HEK293T (cell line): ENCODE results near the gene DOCK3.

Experiments used
- CTCF ChIA-PET: fragments of 350-600 bp; formaldehyde crosslinking; extraction: SDS; loops from one replicate; lab custom pipeline; 2021; ENCODE audit warnings: antibody characterized with exemption, inconsistent platforms; lab: Yijun Ruan, JAX
- POLR2A ChIA-PET: fragments of 350-600 bp; formaldehyde crosslinking; extraction: SDS; loops from one replicate; lab custom pipeline; 2020; ENCODE audit warnings: antibody characterized with exemption, inconsistent platforms; lab: Yijun Ruan, JAX
- DNase-seq: peaks from one replicate; pipeline ENCODE4 v3.0.0; 2012; ENCODE audit warnings: mixed read lengths; ENCODE audit errors: extremely low spot score
- ARNT ChIP-seq: fragments of 450-650 bp; IDR thresholded peaks from 2 replicates; pipeline ENCODE4 v1.6.1; 2017; ENCODE audit warnings: mild to moderate bottlenecking
- BHLHE40 ChIP-seq: fragments of 450-650 bp; IDR thresholded peaks from 2 replicates; pipeline ENCODE4 v1.6.1; 2016; ENCODE audit warnings: mild to moderate bottlenecking, moderate library complexity, borderline replicate concordance
- CTBP1 ChIP-seq: fragments of 450-650 bp; IDR thresholded peaks from 2 replicates; pipeline ENCODE4 v1.6.1; 2016; ENCODE audit warnings: borderline replicate concordance
- ELF4 ChIP-seq: fragments of 450-650 bp; IDR thresholded peaks from 2 replicates; pipeline ENCODE4 v1.6.1; 2017; ENCODE audit warnings: antibody characterized with exemption
- FOXA1 ChIP-seq: fragments of 450-650 bp; IDR thresholded peaks from 2 replicates; pipeline ENCODE4 v1.6.1; 2016; ENCODE audit warnings: mild to moderate bottlenecking
- FOXK2 ChIP-seq: fragments of 450-650 bp; IDR thresholded peaks from 2 replicates; pipeline ENCODE4 v1.6.1; 2016; ENCODE audit warnings: mild to moderate bottlenecking
- FOXM1 ChIP-seq: fragments of 450-650 bp; IDR thresholded peaks from 2 replicates; pipeline ENCODE4 v1.6.1; 2017; ENCODE audit warnings: mild to moderate bottlenecking, borderline replicate concordance
- HDGF ChIP-seq: fragments of 450-650 bp; IDR thresholded peaks from 2 replicates; pipeline ENCODE4 v1.6.1; 2017; ENCODE audit warnings: antibody characterized with exemption, borderline replicate concordance
- L3MBTL2 ChIP-seq: fragments of 450-650 bp; conservative IDR thresholded peaks from 2 replicates; pipeline ENCODE4 v1.6.1; 2016; ENCODE audit warnings: mild to moderate bottlenecking
- LEF1 ChIP-seq: fragments of 450-650 bp; IDR thresholded peaks from 2 replicates; pipeline ENCODE4 v1.6.1; 2017; ENCODE audit warnings: mild to moderate bottlenecking, borderline replicate concordance
- NFRKB ChIP-seq: fragments of 450-650 bp; IDR thresholded peaks from 2 replicates; pipeline ENCODE4 v1.6.1; 2016; ENCODE audit warnings: mild to moderate bottlenecking, moderate library complexity
- SP1 ChIP-seq: fragments of 450-650 bp; IDR thresholded peaks from 2 replicates; pipeline ENCODE4 v1.6.1; 2017
- SUZ12 ChIP-seq: fragments of 450-650 bp; IDR thresholded peaks from 2 replicates; pipeline ENCODE4 v1.6.1; 2016; ENCODE audit warnings: mild to moderate bottlenecking
- TARDBP ChIP-seq: fragments of 450-650 bp; IDR thresholded peaks from 2 replicates; pipeline ENCODE4 v1.6.1; 2016
- ZNF384 ChIP-seq: fragments of 450-650 bp; IDR thresholded peaks from 2 replicates; pipeline ENCODE4 v1.6.1; 2016
- TF ChIP-seq, protein P1 (sequence below): fragments of 450-650 bp; IDR thresholded peaks from 2 replicates; pipeline ENCODE4 v1.6.1; 2016

The DOCK3 gene

DNA sequence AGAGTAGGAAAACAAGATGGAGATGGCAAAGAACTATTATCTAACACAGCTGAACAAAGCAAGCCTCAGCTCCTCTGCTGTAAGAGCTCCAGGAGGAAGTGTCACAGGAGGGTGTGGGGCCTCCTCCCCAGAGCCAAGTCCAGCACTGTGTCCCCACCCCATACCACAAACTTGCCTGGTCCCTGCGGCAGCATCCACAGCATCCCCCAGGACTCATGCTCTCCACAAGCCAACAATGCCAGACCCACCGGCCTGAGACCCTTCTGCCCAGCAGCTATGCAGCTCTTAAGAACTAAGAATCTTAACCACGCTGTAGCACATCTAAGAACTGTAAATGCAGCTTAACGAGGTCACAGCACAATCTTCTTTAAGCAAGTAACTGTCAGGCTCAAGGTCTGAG is 725.4 kb downstream of the DOCK3 start:
- ChIA-PET POLR2A (no interaction called here), CTCF (no interaction called here)
- TF ChIP-seq BHLHE40: no peak
- no peak for TF ChIP-seq SUZ12
- TF ChIP-seq CTBP1: no peak
- no peak for TF ChIP-seq HDGF
- TF ChIP-seq FOXA1: no peak
- TF ChIP-seq ELF4: no peak
- TF ChIP-seq LEF1: no peak
- TF ChIP-seq, protein P1, sequence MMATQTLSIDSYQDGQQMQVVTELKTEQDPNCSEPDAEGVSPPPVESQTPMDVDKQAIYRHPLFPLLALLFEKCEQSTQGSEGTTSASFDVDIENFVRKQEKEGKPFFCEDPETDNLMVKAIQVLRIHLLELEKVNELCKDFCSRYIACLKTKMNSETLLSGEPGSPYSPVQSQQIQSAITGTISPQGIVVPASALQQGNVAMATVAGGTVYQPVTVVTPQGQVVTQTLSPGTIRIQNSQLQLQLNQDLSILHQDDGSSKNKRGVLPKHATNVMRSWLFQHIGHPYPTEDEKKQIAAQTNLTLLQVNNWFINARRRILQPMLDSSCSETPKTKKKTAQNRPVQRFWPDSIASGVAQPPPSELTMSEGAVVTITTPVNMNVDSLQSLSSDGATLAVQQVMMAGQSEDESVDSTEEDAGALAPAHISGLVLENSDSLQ: no peak
- no peak for TF ChIP-seq FOXK2
- TF ChIP-seq NFRKB: no peak
- TF ChIP-seq FOXM1: no peak
- TF ChIP-seq TARDBP: no peak
- no peak for TF ChIP-seq SP1
- TF ChIP-seq ARNT: no peak
- TF ChIP-seq ZNF384: no peak
- DNase-seq: no peak

DNA sequence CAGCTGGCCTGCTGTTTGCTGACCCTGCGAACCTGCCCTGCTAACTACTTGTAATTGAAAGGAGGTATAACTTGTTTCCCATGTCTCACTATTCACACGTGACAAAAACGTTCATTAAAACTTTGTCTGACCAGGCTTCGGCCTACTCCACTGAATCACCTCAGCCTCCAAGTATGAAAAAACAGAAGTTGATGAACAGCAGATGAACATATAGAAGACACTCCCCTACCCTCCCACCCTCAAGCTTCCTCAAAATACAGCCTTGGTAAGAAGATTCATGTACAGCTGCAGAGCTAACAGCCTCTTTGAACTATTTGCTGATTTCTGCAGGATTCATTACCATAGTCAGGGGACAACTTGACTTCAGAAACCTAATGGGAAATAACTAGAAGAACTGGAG is 727.0 kb downstream of the DOCK3 start:
- CTCF ChIA-PET: no interaction called here
- POLR2A ChIA-PET: interaction anchor here (1.7 kb wide), 1 partner anchor 11 kb away, joined by 4 read pairs; the partner anchor contains the start of gene RBM15B
- TF ChIP-seq SP1 (no peak), TARDBP (no peak), FOXA1 (no peak), ELF4 (no peak), HDGF (no peak), L3MBTL2 (no peak), BHLHE40 (no peak), FOXM1 (no peak), CTBP1 (no peak), ARNT (no peak)
- TF ChIP-seq, protein P1: no peak
- no peak for DNase-seq

DNA sequence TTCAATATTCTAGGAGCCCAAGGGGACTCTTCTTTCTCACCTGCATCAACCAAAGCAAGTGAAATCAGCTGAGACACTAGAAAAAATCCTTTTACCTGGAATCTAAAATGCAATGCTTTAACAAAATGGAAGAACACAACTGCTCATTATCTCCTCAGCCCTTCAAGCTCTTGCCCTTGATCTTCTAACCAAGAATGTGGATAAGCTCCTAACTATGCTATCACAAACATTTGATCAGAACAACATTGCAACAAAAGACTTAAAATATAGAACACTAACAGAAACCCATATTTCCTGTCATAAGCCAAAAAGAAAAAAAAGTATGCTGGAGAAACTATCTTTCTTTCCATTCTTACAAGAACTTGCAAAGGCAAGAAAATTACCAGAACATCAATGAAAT is 728.9 kb downstream of the DOCK3 start:
- ChIA-PET CTCF (no interaction called here), POLR2A (interaction anchor here (1.7 kb wide), 1 partner anchor 19 kb away, joined by 3 read pairs; the partner anchor contains the start of gene MANF)
- no peak for DNase-seq
- no peak for TF ChIP-seq L3MBTL2
- TF ChIP-seq FOXK2: no peak
- TF ChIP-seq LEF1: no peak
- no peak for TF ChIP-seq TARDBP
- no peak for TF ChIP-seq BHLHE40
- TF ChIP-seq HDGF: no peak
- no peak for TF ChIP-seq NFRKB
- TF ChIP-seq ARNT: no peak
- TF ChIP-seq FOXM1: no peak
- no peak for TF ChIP-seq ZNF384
- no peak for TF ChIP-seq CTBP1
- no peak for TF ChIP-seq SP1
- TF ChIP-seq, protein P1: no peak
- no peak for TF ChIP-seq SUZ12
- no peak for TF ChIP-seq ELF4
- TF ChIP-seq FOXA1: no peak

DNA sequence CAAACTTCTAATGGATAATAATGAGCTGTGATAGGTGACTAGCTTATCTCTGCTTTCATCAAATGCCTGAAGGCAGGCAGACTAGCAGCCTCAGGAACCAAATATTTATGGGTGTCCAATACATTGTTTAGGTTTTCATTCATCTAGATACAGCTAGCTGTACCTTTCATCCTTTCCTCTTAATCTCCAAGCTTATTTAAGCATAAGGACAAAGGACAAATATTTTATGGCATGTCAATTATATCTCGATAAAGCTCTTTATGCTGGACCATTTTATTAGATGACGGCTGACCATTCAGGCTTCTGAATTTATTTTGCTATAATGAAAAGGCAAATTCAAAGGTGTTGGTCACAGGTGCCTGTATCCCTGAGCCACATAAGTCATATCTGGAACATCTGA is 733.3 kb downstream of the DOCK3 start:
- POLR2A ChIA-PET: no interaction called here
- DNase-seq: no peak
- TF ChIP-seq FOXA1 (no peak), CTBP1 (no peak), ZNF384 (no peak), L3MBTL2 (no peak), TARDBP (no peak), HDGF (no peak), FOXK2 (no peak), SUZ12 (no peak), FOXM1 (no peak), ARNT (no peak), BHLHE40 (no peak), SP1 (no peak), LEF1 (no peak), ELF4 (no peak), NFRKB (no peak)
- TF ChIP-seq, protein P1: no peak
- CTCF ChIA-PET: no interaction called here

DNA sequence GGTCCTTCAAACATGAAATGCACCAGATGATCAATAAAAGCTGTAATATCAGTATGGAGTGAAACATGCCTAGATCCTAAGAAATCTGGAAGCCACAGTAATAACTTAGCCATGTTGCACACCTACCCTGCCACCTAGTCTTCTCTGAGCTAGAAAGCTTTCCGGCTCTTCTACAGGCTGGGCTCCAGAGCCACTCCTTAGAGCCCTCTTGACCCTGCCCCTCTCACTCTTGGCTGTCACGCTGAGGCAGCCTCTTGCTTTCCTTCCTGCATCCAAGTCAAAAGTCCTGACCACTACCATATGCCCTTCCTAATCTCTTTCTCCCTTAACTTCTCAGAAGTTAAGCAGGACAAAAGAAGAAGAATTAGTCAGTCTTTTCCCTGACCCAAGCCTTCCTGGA is 734.1 kb downstream of the DOCK3 start:
- no peak for DNase-seq
- ChIA-PET CTCF (interaction anchor here (0.8 kb wide), 1 partner anchor 19 kb away, joined by 4 read pairs; no protein-coding TSS in a partner anchor), POLR2A (no interaction called here)
- TF ChIP-seq L3MBTL2 (no peak), HDGF (no peak), ARNT (no peak), FOXM1 (no peak), ELF4 (no peak), FOXA1 (no peak), ZNF384 (no peak), NFRKB (no peak), SUZ12 (no peak), SP1 (no peak), FOXK2 (no peak), BHLHE40 (no peak), TARDBP (no peak), CTBP1 (no peak), LEF1 (no peak)
- TF ChIP-seq, protein P1: no peak
